Retinal pigment epithelial cell (primary cell): ENCODE measurements around the gene CLDN15.

ENCODE experiments used
- DNase-seq: peaks from one replicate; pipeline ENCODE4 v3.0.0-alpha.2; 2010; ENCODE audit warnings: low read depth
- H3K4me3 ChIP-seq: 2 replicates; pipeline ENCODE4 v1.5.1; 2011; ENCODE audit warnings: mild to moderate bottlenecking, low read length, control low read depth, moderate library complexity
- TF ChIP-seq, protein P1 (sequence below): conservative IDR thresholded peaks from 2 replicates; pipeline ENCODE4 v1.5.1; 2011; ENCODE audit warnings: low read depth, low read length, control low read depth, inconsistent platforms

The CLDN15 gene

DNA sequence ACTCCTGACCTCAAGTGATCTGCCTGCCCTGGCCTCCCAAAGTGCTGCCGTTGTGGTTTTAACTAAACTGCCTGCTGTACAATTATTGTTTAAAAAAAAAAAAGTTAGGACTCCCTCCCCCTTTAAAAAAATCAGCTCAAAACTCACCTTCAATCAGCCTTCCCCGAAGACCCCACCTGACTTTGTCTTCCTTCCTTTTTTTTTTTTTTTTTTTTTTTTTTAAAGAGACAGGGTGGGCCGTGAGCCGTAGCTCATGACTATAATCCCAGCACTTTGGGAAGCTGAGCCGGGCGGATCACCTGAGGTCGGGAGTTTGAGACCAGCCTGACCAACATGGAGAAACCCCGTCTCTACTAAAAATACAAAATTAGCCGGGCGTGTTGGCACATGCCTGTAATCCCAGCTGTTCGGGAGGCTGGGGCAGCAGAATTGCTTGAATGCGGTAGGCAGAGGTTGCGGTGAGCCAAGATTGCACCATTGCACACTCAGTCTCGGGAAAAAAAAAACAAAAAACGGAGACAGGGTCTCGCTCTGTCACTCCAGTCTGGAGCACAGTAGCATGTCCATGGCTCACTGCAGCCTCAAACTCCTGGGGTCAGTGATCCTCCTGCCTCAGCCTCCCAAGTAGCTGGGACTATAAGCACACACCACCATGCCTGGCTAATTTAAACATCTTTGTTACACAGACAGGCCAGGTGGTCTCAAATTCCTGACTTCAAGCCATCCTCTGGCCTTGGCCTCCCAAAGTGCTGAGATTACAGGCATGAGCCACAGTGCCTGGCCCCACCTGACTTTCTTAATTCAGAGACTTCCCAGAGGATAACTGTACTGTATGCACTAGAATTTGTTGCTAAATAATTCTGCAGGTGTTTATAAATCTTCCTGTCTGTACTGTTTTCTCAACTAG, 4.1 kb upstream of the CLDN15 start:
- no peak overlapping the region for H3K4me3 ChIP-seq
- TF ChIP-seq, protein P1, sequence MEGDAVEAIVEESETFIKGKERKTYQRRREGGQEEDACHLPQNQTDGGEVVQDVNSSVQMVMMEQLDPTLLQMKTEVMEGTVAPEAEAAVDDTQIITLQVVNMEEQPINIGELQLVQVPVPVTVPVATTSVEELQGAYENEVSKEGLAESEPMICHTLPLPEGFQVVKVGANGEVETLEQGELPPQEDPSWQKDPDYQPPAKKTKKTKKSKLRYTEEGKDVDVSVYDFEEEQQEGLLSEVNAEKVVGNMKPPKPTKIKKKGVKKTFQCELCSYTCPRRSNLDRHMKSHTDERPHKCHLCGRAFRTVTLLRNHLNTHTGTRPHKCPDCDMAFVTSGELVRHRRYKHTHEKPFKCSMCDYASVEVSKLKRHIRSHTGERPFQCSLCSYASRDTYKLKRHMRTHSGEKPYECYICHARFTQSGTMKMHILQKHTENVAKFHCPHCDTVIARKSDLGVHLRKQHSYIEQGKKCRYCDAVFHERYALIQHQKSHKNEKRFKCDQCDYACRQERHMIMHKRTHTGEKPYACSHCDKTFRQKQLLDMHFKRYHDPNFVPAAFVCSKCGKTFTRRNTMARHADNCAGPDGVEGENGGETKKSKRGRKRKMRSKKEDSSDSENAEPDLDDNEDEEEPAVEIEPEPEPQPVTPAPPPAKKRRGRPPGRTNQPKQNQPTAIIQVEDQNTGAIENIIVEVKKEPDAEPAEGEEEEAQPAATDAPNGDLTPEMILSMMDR: no peak
- no peak for DNase-seq

DNA sequence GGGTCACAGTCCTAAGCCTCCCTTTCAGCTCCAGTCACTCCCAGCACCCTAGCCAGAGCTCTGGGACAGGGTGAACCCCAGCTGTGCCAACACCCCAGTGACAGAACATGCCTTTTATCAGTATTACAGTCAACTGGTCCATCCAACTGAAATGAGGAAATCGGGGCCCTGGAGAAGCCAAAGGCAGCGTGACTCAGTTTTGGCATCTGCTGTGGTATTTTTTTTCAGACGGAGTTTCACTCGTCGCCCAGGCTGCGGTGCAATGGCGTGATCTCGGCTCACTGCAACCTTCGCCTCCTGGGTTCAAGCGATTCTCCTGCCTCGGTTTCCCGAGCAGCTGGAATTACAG, 3.4 kb upstream of the CLDN15 start:
- H3K4me3 ChIP-seq: no peak overlapping the region
- TF ChIP-seq, protein P1: no peak
- DNase-seq: no peak

DNA sequence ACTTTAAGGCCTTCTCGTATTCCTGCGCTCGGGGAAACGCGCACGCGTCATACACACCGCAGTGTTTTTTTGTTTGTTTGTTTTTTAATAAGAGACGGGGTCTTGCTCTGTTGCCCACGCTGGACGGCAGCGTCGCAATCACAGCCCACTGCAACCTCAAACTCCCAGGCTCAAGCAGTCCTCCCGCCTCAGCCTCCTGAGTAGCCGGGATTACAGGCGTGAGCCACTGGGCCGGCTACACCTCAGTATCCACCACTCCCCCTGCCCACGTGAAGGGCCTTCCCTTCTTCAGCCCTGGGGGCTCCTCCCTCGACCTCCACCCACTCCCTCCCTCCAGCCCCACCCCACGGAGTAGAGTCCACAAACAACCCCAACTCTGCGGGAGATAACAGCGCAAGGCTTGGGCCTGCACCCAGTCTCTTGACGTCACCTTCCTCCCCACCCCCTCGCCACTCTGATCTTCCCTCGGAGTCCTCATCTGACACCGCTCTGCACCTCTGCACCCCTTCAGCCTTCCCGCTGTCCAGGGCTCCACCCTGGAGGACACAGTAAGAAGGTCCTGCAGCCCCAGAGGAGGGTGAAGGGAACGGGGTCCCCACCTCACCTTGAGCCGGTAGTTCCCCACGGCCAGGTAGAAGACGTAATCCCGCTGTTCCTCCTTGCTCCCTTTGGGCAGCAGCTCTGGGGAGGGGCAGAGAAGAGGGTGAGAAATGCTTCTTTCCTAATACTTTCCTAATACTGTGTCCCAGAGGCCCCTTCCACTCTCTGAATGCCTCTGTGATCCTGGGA, 2.8 kb upstream of the CLDN15 start:
- H3K4me3 ChIP-seq: no peak overlapping the region
- TF ChIP-seq, protein P1: no peak
- DNase-seq: no peak

DNA sequence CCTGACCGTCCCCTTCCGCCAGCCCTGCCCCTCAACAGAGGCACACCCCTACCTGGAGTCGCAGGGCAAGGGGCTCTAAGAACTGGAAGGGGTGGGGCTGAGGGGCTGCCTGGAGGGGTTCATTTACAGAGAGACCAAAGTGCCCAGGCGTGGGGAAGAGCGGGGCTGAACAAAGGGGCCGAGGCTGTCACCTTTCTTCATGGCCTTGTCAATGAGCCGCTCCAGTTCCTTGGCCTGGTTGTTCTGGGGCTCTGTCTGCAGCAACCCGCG, 2.3 kb upstream of the CLDN15 start:
- no peak overlapping the region for H3K4me3 ChIP-seq
- TF ChIP-seq, protein P1: no peak
- DNase-seq: no peak

DNA sequence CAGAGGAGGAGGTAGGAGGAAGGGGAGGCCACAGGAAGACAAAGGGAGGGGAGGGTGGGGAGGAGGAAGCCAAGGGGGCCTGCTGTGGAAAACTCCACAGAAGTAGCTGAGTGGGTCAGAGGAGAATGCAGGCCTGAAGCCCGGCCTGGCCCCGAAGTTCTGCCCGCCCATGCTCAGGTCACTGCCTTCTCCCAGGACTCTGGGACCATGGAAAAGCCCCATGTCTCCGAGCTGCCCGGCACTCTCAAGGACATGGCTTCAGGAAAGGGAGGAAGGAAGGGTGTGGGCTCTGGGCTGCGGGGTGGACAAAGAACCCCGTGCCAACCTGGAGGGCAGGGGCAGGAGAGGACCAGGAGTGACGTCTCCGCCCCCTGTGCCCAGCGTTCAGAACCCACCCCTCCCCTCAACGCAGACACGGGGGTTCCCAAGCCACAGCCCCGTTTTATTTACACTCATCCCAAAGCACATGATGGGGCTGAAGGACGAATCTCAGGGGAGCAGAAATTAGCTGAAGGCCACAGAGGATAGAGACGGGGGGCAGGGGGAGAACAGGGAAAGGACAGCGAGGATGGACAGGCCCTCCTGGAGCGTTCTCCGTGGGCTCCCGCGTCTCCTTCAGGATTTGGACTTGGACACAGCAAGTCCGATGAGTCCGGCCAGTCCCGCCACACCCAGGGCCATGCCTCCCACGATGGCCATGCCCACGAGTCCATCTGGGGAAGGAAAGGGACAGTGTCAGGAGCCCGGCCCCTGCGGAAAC, 1.8 kb upstream of the CLDN15 start:
- H3K4me3 ChIP-seq: no peak overlapping the region
- no peak for DNase-seq
- TF ChIP-seq, protein P1: no peak

DNA sequence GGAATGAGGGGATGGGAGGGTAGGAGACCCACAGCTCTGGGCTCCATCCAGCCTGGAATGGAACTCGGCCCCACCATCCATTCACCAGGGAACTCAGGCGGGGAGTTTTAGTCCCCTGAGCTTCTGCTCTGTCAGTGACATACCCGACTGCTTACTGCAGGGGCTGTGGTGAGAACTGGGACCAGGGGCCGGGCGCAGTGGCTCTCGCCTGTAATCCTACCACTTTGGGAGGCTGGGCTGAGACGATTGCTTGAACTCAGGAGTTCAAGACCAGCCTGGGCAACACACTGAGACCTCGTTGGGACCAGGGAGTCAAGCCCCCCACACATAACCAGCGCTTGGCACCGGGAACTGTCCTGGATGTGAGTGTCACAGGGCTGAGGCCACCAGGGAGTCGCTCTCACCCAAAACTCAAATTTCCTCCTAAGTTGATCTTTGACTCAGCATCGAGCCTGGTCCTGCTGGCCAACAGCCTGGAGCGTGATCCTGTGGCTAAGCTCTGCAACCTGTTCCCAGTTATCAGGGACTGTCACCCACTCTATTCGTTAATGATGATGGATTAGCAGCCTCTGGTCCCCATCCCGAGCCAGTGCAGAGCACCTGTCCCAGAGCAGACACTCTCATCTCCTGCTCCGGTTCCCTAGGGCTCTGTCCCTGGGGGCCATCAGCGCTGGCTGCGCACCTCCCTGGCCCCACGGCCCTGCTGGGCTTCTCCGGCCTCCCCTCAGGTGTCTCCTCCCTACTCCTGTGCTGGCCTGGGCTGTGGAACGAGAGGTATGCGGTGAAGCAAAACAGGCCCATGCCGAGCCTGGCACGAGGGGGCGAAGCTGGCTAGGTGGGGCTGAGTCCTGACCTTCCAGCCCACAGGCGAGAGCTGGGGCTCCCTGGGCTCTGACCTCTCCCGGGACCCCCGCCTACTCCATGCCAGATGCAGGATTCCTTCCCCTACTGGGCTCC, 902 bp upstream of the CLDN15 start:
- H3K4me3 ChIP-seq: no peak overlapping the region
- DNase-seq: no peak
- TF ChIP-seq, protein P1: no peak
